Mesodermal cell (in vitro differentiated cells): ENCODE results near the gene MDFI.

Experiments used
- H3K27ac ChIP-seq: 2 replicates; pipeline ENCODE4 v1.7.0; 2013; ENCODE audit warnings: mild to moderate bottlenecking, low read depth, low read length, moderate library complexity; ENCODE audit not compliant: severe bottlenecking
- H3K36me3 ChIP-seq: 2 replicates; pipeline ENCODE4 v1.7.1; 2013; ENCODE audit warnings: mild to moderate bottlenecking, low read length, moderate library complexity; ENCODE audit not compliant: control insufficient read depth, insufficient read depth
- H3K4me1 ChIP-seq: one replicate; pipeline ENCODE4 v1.7.1; 2013; ENCODE audit warnings: mild to moderate bottlenecking, low read length; ENCODE audit not compliant: insufficient read depth, control insufficient read depth, poor library complexity, severe bottlenecking
- H3K4me3 ChIP-seq: 2 replicates; pipeline ENCODE4 v1.7.0; 2013; ENCODE audit warnings: low read length, control low read depth, mild to moderate bottlenecking; ENCODE audit not compliant: insufficient read depth, poor library complexity, severe bottlenecking; ENCODE audit errors: extremely low read depth
- H3K9me3 ChIP-seq: 2 replicates; pipeline ENCODE4 v1.7.1; 2013; ENCODE audit warnings: mild to moderate bottlenecking, low read length, moderate library complexity; ENCODE audit not compliant: control insufficient read depth
- WGBS, 2 experiments: methylation state at CpG; one replicate each; pipeline ENCODE4 v1.1.5; 2013; ENCODE audit warnings: missing lambda C conversion rate in 2 of 2; ENCODE audit not compliant: insufficient coverage in 2 of 2; 5-methylcytosine and 5-hydroxymethylcytosine counted together

The MDFI gene

GRCh38 chr6:41596096-41596685 lies 42.1 kb upstream of the MDFI start:
- no peak overlapping the region for H3K27ac ChIP-seq
- H3K4me1 ChIP-seq: no peaks in the 10 kb centered on the region
- H3K9me3 ChIP-seq: no peaks in the 10 kb centered on the region
- no peak overlapping the region for H3K4me3 ChIP-seq
- WGBS, 2 experiments: 93 to 94% methylated on average over 8 of the region's 10 CpGs
- peaks cover 30% of the 10 kb centered on the region for H3K36me3 ChIP-seq

DNA sequence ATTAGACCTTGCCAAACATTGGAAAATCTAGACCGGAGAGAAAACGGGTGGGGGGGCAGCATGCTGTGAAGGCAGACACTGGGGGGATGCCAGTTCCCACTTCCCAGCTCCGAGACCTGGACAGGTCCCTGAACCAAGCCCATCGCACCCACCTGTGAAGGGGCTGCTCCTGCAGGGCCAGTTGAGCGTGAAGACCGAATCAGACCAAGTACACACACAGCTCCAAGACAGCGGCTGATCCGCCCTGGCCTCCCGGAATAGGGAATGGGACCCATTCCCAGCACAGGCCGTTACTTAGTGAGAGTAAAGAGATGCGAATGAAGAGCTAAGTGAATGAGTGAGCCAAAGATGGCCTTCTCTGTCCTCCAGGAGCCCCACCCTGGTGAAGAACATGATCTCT lies 41.5 kb upstream of the MDFI start:
- Histone ChIP-seq H3K27ac (no peak overlapping the region), H3K4me3 (no peak overlapping the region), H3K36me3 (peaks cover 30% of the 10 kb centered on the region), H3K9me3 (no peaks in the 10 kb centered on the region), H3K4me1 (no peaks in the 10 kb centered on the region)
- 91 to 94% methylated on average over 8 to 9 of the region's 11 CpGs for WGBS, 2 experiments

DNA sequence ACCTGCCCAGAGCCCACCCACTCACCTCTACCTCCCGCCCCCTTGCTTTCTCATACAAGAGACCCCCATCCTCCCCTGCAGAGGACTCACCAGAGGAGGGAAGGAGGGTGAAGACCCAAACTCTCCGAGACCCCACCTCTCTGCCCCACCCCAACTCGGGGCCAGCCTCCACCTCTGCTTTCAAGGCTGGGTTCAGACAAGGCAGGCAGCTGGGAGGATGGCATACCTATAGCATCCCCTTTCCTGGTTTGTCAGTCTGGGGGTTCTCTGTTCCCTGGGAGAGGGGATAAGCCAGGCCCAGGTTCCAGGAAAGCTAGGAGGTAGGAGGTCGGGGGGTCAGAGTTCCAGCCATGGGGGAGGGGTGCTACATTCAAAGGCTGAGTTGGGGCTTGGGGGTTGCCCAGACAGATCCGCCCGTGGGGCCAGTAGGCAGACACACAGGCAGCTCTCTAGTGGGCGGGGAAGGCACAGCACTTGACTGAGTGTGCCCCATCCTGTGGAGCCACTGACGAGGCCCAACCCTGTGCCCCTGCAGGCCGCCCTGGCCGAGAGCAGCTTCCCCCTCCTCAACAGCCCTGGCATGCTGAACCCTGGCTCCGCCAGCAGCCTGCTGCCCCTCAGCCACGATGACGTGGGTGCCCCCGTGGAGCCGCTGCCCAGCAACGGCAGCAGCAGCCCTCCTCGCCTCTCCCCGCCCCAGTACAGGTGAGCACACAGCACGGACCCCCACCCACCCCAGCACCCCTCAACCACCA lies 40.8 kb upstream of the MDFI start:
- 89 to 90% methylated on average over 9 to 14 of the region's 19 CpGs for WGBS, 2 experiments
- Histone ChIP-seq H3K4me3 (no peak overlapping the region), H3K36me3 (peaks cover 26% of the 10 kb centered on the region)

DNA sequence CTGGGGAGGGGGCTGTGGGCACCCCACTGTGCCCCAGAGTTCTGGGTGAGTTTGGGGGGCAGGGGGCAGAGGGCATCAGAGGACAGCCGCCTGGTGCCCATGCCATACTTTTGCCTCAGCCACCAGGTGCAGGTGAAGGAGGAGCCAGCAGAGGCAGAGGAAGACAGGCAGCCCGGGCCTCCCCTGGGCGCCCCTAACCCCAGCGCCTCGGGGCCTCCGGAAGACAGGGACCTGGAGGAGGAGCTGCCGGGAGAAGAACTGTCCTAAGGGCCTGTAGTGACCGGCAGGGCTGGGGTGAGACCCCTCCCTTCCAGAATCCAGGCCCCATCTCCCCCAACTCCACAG lies 39.6 kb upstream of the MDFI start:
- no peak overlapping the region for H3K27ac ChIP-seq
- H3K4me1 ChIP-seq: no peaks in the 10 kb centered on the region
- H3K9me3 ChIP-seq: no peaks in the 10 kb centered on the region
- WGBS, 2 experiments: 93 to 96% methylated on average over 2 to 6 of the region's 8 CpGs
- peaks cover 16% of the 10 kb centered on the region for H3K36me3 ChIP-seq
- no peak overlapping the region for H3K4me3 ChIP-seq

More for the DNA sequence above, 40.8 kb upstream of the MDFI start:
- no peaks in the 10 kb centered on the region for H3K9me3 ChIP-seq
- no peak overlapping the region for H3K27ac ChIP-seq
- no peaks in the 10 kb centered on the region for H3K4me1 ChIP-seq

GRCh38 chr6:41599015-41599851 lies 39.0 kb upstream of the MDFI start:
- Histone ChIP-seq H3K9me3 (no peaks in the 10 kb centered on the region), H3K4me3 (no peak overlapping the region), H3K36me3 (peaks cover 16% of the 10 kb centered on the region), H3K27ac (no peak overlapping the region), H3K4me1 (no peaks in the 10 kb centered on the region)
- 88 to 94% methylated on average over 14 to 16 of the region's 21 CpGs for WGBS, 2 experiments

DNA sequence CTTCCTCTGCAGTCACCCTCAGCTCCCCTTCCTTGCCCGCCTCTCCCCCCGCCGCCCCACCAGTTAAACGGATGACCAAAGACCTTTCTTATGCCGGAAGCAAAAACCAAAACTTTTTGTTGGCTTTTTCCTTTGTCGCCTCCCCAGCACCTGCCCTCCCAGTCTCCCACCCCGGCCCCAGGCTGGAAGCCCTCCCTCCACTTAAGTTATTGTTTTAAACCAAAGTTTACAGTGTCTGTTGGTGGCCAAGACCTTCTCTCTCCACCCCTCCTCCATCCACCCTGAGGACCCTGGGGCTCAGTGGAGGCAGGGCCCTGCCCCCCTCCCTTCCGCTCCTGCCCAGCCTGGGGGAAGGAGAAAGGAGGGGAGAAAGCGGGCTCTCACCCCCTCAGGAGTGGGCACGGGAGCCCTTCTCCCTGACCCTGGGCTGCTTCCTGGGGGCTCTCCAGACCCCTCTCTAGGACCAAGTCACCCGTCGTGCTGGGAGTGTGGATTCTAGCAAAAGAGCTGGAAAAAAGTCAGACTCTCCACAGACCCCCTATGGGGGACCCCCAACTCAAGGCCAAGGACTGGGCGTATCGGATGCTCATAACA lies 38.3 kb upstream of the MDFI start:
- H3K4me3 ChIP-seq: no peak overlapping the region
- H3K4me1 ChIP-seq: no peaks in the 10 kb centered on the region
- peaks cover 16% of the 10 kb centered on the region for H3K36me3 ChIP-seq
- H3K9me3 ChIP-seq: no peaks in the 10 kb centered on the region
- 80 to 86% methylated on average over 3 to 8 of the region's 14 CpGs for WGBS, 2 experiments
- no peak overlapping the region for H3K27ac ChIP-seq

DNA sequence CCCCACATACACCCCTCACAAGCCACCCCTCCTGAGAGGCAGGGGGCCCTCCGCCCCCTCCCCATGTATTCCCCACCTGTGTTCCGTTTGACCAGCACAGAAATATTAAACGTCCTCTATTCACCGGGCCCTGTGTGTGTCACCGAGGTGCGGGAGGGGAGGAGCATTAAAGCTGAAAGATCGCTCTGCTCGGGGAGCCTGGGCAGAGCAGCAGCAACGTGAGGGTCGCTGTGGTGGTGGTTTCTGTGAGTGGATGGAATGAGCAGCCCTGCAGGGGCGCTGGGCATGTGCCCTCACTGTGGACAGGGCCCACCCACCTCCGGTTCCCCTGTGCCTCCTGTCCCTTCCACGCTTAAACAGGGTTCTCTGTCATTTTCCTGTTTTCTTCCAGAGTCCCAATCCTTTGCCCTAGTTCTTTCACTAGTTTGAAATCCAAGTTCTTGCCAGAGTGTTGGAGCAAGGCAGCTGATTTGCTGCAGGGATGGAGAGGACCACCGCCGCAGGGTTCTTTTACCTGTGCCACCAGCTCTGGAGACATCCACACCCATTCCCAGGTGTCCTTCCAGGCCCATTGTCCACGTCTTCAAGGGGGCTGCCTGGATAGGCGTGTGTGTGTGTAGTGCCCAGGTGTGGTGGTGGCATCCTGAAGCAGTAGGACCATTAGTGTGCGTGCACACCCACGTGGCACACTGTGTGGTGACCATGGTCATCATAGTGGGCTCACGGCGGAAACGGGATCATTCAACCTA lies 37.6 kb upstream of the MDFI start:
- Histone ChIP-seq H3K9me3 (no peaks in the 10 kb centered on the region), H3K4me3 (no peak overlapping the region), H3K4me1 (no peaks in the 10 kb centered on the region), H3K36me3 (peaks cover 16% of the 10 kb centered on the region), H3K27ac (no peak overlapping the region)
- 77 to 84% methylated on average over 11 to 19 of the region's 22 CpGs for WGBS, 2 experiments

- Histone ChIP-seq H3K27ac (no peak overlapping the region), H3K4me1 (no peaks in the 10 kb centered on the region), H3K9me3 (no peaks in the 10 kb centered on the region), H3K4me3 (no peak overlapping the region), H3K36me3 (peaks cover 13% of the 10 kb centered on the region)
- WGBS, 2 experiments: 81 to 90% methylated on average over 2 to 5 of the region's 6 CpGs
These were observed 37.1 kb upstream of the MDFI start for GRCh38 chr6:41601248-41601549.

DNA sequence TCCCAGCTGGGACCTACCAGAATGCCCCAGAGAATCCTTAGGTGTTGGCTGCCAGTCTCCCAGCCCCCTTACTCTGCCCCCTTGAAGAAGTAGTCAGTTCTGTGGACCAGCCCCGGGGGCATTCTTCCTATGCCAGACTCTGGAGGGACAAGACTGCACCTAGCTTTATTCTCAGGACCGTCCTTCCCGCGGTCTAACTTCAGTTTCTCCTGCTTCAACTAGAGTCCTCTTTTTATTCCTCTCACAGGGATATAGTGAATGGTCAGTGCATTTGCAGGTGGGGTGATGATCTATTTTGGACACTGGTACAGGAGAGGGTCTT lies 35.9 kb upstream of the MDFI start:
- Histone ChIP-seq H3K36me3 (peaks cover 4% of the 10 kb centered on the region), H3K4me3 (no peak overlapping the region), H3K4me1 (no peaks in the 10 kb centered on the region), H3K9me3 (no peaks in the 10 kb centered on the region), H3K27ac (no peak overlapping the region)
- 57 to 100% methylated on average over 1 of the region's 4 CpGs for WGBS, 2 experiments

GRCh38 chr6:41602864-41603608 lies 35.2 kb upstream of the MDFI start:
- H3K4me1 ChIP-seq: no peaks in the 10 kb centered on the region
- H3K27ac ChIP-seq: no peak overlapping the region
- no peaks in the 10 kb centered on the region for H3K9me3 ChIP-seq
- H3K36me3 ChIP-seq: peaks cover 4% of the 10 kb centered on the region
- WGBS, 2 experiments: 8 to 20% methylated on average over 6 to 13 of the region's 20 CpGs
- H3K4me3 ChIP-seq: no peak overlapping the region
